Activated naive CD4-positive, alpha-beta T cell treated with anti-CD3 and anti-CD28 coated beads, Interleukin-2, amount 50 U/mL, for 72 hours (primary cell): ENCODE measurements around the gene EPB41L3. TPM values are rescaled to one million over a fixed set of nuclear protein-coding genes. Genes with fewer than 3 reads are reported as not detected.

Experiments used
- ATAC-seq, 2 donors: fragments of 150-1000 bp; cut with Tn5 transposase; 2 replicates each; pipeline ENCODE4 v1.10.0; 2021; ENCODE audit warnings: mild to moderate bottlenecking in 2 of 2, moderate library complexity in 2 of 2
- DNase-seq, 2 donors: peaks; one replicate each; pipeline ENCODE4 v3.0.0; 2021 to 2022; ENCODE audit warnings: low spot score in 2 of 2
- H3K27ac Mint-ChIP-seq, 2 donors: one replicate each; pipeline ENCODE4 v1.8.0; 2022; ENCODE audit warnings: mild to moderate bottlenecking in 2 of 2, mixed read lengths in 2 of 2
- H3K36me3 Mint-ChIP-seq, 2 donors: one replicate each; pipeline ENCODE4 v1.8.0; 2022; ENCODE audit warnings: mixed read lengths in 2 of 2
- H3K9me3 Mint-ChIP-seq, 2 donors: one replicate each; pipeline ENCODE4 v1.8.0; 2022; ENCODE audit warnings: mixed read lengths in 2 of 2
- total RNA-seq, 2 donors: library from RNA; stranded (reverse); gene quantifications; one replicate each; pipeline ENCODE4 v1.2.3, GENCODE V29; 2022

EPB41L3 gene
- total RNA-seq, 2 donors from 2014 or later, result 5.4 to 15.0 TPM

- no peak for ATAC-seq
Observed at GRCh38 chr18:5416112-5416511, 127.7 kb downstream of the EPB41L3 start.

GRCh38 chr18:5415665-5416064 lies 128.1 kb downstream of the EPB41L3 start:
- DNase-seq (no peak), ATAC-seq (no peak)
- no peaks in the 10 kb centered on the region for H3K9me3 Mint-ChIP-seq
- H3K27ac Mint-ChIP-seq, result peak overlapping the region in 1 of 2 donors; percentile 11
- no peaks in the 10 kb centered on the region for H3K36me3 Mint-ChIP-seq

More at GRCh38 chr18:5416112-5416511, 127.7 kb downstream of the EPB41L3 start:
- Mint-ChIP-seq H3K27ac (peak overlapping the region in 1 of 2 donors; percentile 11), H3K9me3 (no peaks in the 10 kb centered on the region), H3K36me3 (no peaks in the 10 kb centered on the region)
- no peak for DNase-seq

- DNase-seq (no peak), ATAC-seq (no peak)
- Mint-ChIP-seq H3K36me3 (no peaks in the 10 kb centered on the region), H3K9me3 (no peaks in the 10 kb centered on the region), H3K27ac (no peak overlapping the region)
Observed at GRCh38 chr18:5415031-5415430, 128.8 kb downstream of the EPB41L3 start.

GRCh38 chr18:5414546-5414945 lies 129.3 kb downstream of the EPB41L3 start:
- no peak overlapping the region for H3K27ac Mint-ChIP-seq
- H3K36me3 Mint-ChIP-seq, result no peaks in the 10 kb centered on the region
- H3K9me3 Mint-ChIP-seq, result no peaks in the 10 kb centered on the region
- DNase-seq (no peak), ATAC-seq (no peak)

- ATAC-seq, result no peak
- DNase-seq, result no peak
- H3K27ac Mint-ChIP-seq, result no peak overlapping the region
- H3K36me3 Mint-ChIP-seq, result no peaks in the 10 kb centered on the region
- no peaks in the 10 kb centered on the region for H3K9me3 Mint-ChIP-seq
Observed at GRCh38 chr18:5413447-5413846, 130.3 kb downstream of the EPB41L3 start.

GRCh38 chr18:5410582-5410981 lies 133.2 kb downstream of the EPB41L3 start:
- Mint-ChIP-seq H3K36me3 (peaks cover 0 to 4% of the 10 kb centered on the region in 2 donors), H3K27ac (no peak overlapping the region), H3K9me3 (no peaks in the 10 kb centered on the region)
- ATAC-seq (no peak), DNase-seq (no peak)

- H3K36me3 Mint-ChIP-seq, result no peaks in the 10 kb centered on the region
- ATAC-seq, result no peak
- H3K9me3 Mint-ChIP-seq, result no peaks in the 10 kb centered on the region
- H3K27ac Mint-ChIP-seq, result no peak overlapping the region
- no peak for DNase-seq
Observed at GRCh38 chr18:5398269-5398668, 145.5 kb downstream of the EPB41L3 start.

- DNase-seq (no peak), ATAC-seq (no peak)
- Mint-ChIP-seq H3K36me3 (no peaks in the 10 kb centered on the region), H3K9me3 (no peaks in the 10 kb centered on the region), H3K27ac (no peak overlapping the region)
Observed at GRCh38 chr18:5397102-5397501, 146.7 kb downstream of the EPB41L3 start.

GRCh38 chr18:5395860-5396448 lies 147.8 kb downstream of the EPB41L3 start:
- no peaks in the 10 kb centered on the region for H3K9me3 Mint-ChIP-seq
- DNase-seq, result no peak
- H3K27ac Mint-ChIP-seq, result peak overlapping the region in 1 of 2 donors; percentile 8
- ATAC-seq, result peak; percentile 52 to 75
- H3K36me3 Mint-ChIP-seq, result no peaks in the 10 kb centered on the region

GRCh38 chr18:5393779-5394178 lies 150.0 kb downstream of the EPB41L3 start:
- no peak for DNase-seq
- H3K36me3 Mint-ChIP-seq, result no peaks in the 10 kb centered on the region
- ATAC-seq, result no peak
- no peaks in the 10 kb centered on the region for H3K9me3 Mint-ChIP-seq
- no peak overlapping the region for H3K27ac Mint-ChIP-seq

GRCh38 chr18:5391409-5391808 lies 152.4 kb downstream of the EPB41L3 start:
- DNase-seq (no peak), ATAC-seq (no peak)
- no peaks in the 10 kb centered on the region for H3K9me3 Mint-ChIP-seq
- no peaks in the 10 kb centered on the region for H3K36me3 Mint-ChIP-seq
- no peak overlapping the region for H3K27ac Mint-ChIP-seq

- no peaks in the 10 kb centered on the region for H3K9me3 Mint-ChIP-seq
- DNase-seq (no peak), ATAC-seq (no peak)
- H3K27ac Mint-ChIP-seq, result no peak overlapping the region
- no peaks in the 10 kb centered on the region for H3K36me3 Mint-ChIP-seq
Observed at GRCh38 chr18:5389356-5389755, 154.4 kb downstream of the EPB41L3 start.

GRCh38 chr18:5388896-5389295 lies 154.9 kb downstream of the EPB41L3 start:
- Mint-ChIP-seq H3K36me3 (no peaks in the 10 kb centered on the region), H3K9me3 (no peaks in the 10 kb centered on the region), H3K27ac (no peak overlapping the region)
- DNase-seq (no peak), ATAC-seq (no peak)

GRCh38 chr18:5380586-5380985 lies 163.2 kb downstream of the EPB41L3 start:
- DNase-seq, result no peak
- Mint-ChIP-seq H3K9me3 (no peaks in the 10 kb centered on the region), H3K36me3 (no peaks in the 10 kb centered on the region), H3K27ac (no peak overlapping the region)
- ATAC-seq, result no peak

GRCh38 chr18:5376986-5377385 lies 166.8 kb downstream of the EPB41L3 start:
- DNase-seq, result no peak
- H3K27ac Mint-ChIP-seq, result no peak overlapping the region

GRCh38 chr18:5370332-5370731 lies 173.5 kb downstream of the EPB41L3 start:
- ATAC-seq, result no peak
- no peak for DNase-seq
- Mint-ChIP-seq H3K27ac (no peak overlapping the region), H3K9me3 (peaks cover 0 to 5% of the 10 kb centered on the region in 2 donors), H3K36me3 (peaks cover 0 to 4% of the 10 kb centered on the region in 2 donors)

More at GRCh38 chr18:5376986-5377385, 166.8 kb downstream of the EPB41L3 start:
- no peaks in the 10 kb centered on the region for H3K36me3 Mint-ChIP-seq
- no peaks in the 10 kb centered on the region for H3K9me3 Mint-ChIP-seq
- no peak for ATAC-seq

- Mint-ChIP-seq H3K9me3 (peaks cover 0 to 5% of the 10 kb centered on the region in 2 donors), H3K36me3 (peaks cover 0 to 4% of the 10 kb centered on the region in 2 donors), H3K27ac (no peak overlapping the region)
- DNase-seq (no peak), ATAC-seq (no peak)
Observed at GRCh38 chr18:5369513-5369912, 174.3 kb downstream of the EPB41L3 start.

- peaks cover 0 to 5% of the 10 kb centered on the region in 2 donors for H3K9me3 Mint-ChIP-seq
- H3K27ac Mint-ChIP-seq, result no peak overlapping the region
- peaks cover 0 to 4% of the 10 kb centered on the region in 2 donors for H3K36me3 Mint-ChIP-seq
- ATAC-seq, result no peak
- no peak for DNase-seq
Observed at GRCh38 chr18:5365443-5365842, 178.4 kb downstream of the EPB41L3 start.
